ENCODE data around the gene SPRY1.

The SPRY1 gene

GRCh38 chr4:123411514-123411913, 14.9 kb downstream of the SPRY1 start:
- DNase-seq (ENCODE audit: low spot score): no peak

GRCh38 chr4:123412091-123412505, 15.5 kb downstream of the SPRY1 start:
- DNase-seq (ENCODE audit: low spot score): no peak

GRCh38 chr4:123412700-123413512, 16.3 kb downstream of the SPRY1 start:
- no peak for DNase-seq (ENCODE audit: low spot score)

GRCh38 chr4:123415576-123415975, 19.0 kb downstream of the SPRY1 start:
- no peak for DNase-seq (ENCODE audit: low spot score)

- no peak for DNase-seq (ENCODE audit: low spot score)
Measured at GRCh38 chr4:123415977-123416376, 19.4 kb downstream of the SPRY1 start.

GRCh38 chr4:123417813-123418212, 21.2 kb downstream of the SPRY1 start:
- DNase-seq (ENCODE audit: low spot score): no peak

- DNase-seq (ENCODE audit: low spot score): no peak
Measured at GRCh38 chr4:123418351-123418931, 21.8 kb downstream of the SPRY1 start.

- DNase-seq (ENCODE audit: low spot score): no peak
Measured at GRCh38 chr4:123419885-123420755, 23.5 kb downstream of the SPRY1 start.

GRCh38 chr4:123421227-123421936, 24.8 kb downstream of the SPRY1 start:
- no peak for DNase-seq (ENCODE audit: low spot score)

- no peak for DNase-seq (ENCODE audit: low spot score)
Measured at GRCh38 chr4:123421937-123422781, 25.6 kb downstream of the SPRY1 start.

GRCh38 chr4:123423819-123424218, 27.2 kb downstream of the SPRY1 start:
- DNase-seq (ENCODE audit: low spot score): no peak

- no peak for DNase-seq (ENCODE audit: low spot score)
Measured at GRCh38 chr4:123427951-123428350, 31.4 kb downstream of the SPRY1 start.

GRCh38 chr4:123430031-123430430, 33.4 kb downstream of the SPRY1 start:
- no peak for DNase-seq (ENCODE audit: low spot score)

- no peak for DNase-seq (ENCODE audit: low spot score)
Measured at GRCh38 chr4:123430501-123430900, 33.9 kb downstream of the SPRY1 start.

GRCh38 chr4:123433573-123433972, 37.0 kb downstream of the SPRY1 start:
- DNase-seq (ENCODE audit: low spot score): no peak

- DNase-seq (ENCODE audit: low spot score): no peak
Measured at GRCh38 chr4:123433976-123434375, 37.4 kb downstream of the SPRY1 start.

GRCh38 chr4:123435246-123436113, 38.9 kb downstream of the SPRY1 start:
- no peak for DNase-seq (ENCODE audit: low spot score)

- no peak for DNase-seq (ENCODE audit: low spot score)
Measured at GRCh38 chr4:123438031-123438430, 41.4 kb downstream of the SPRY1 start.

- DNase-seq (ENCODE audit: low spot score): no peak
Measured at GRCh38 chr4:123443401-123444289, 47.0 kb downstream of the SPRY1 start.

All from CD4-positive, alpha-beta T cell treated with Interleukin-15 for 4 hours (primary cell).